Astrocyte (in vitro differentiated cells and primary cell): ENCODE results near the gene MALAT1. TPM values are rescaled to one million over a fixed set of nuclear protein-coding genes. Genes with fewer than 3 reads are reported as not detected.

Experiments used
- DNase-seq: peaks from one replicate; pipeline ENCODE4 v3.0.0-alpha.2; 2010; ENCODE audit warnings: low read depth
- FAIRE-seq: peaks from 2 replicates; lab custom pipeline; 2011; peaks lifted over from hg19 to GRCh38; lab: Jason Lieb, UNC
- H2AFZ ChIP-seq: 2 replicates; pipeline ENCODE4 v1.6.0; 2012; ENCODE audit warnings: low read depth, low read length, inconsistent platforms
- H3K27ac ChIP-seq: 2 replicates; pipeline ENCODE4 v1.5.1; 2011; ENCODE audit warnings: low read depth, low read length, inconsistent platforms
- H3K27me3 ChIP-seq: 2 replicates; pipeline ENCODE4 v1.6.0; 2011; ENCODE audit warnings: low read length, inconsistent platforms; ENCODE audit not compliant: insufficient read depth
- H3K36me3 ChIP-seq: 2 replicates; pipeline ENCODE4 v1.5.1; 2011; ENCODE audit warnings: low read length, inconsistent platforms; ENCODE audit not compliant: insufficient read depth
- H3K4me1 ChIP-seq: 2 replicates; pipeline ENCODE4 v1.5.1; 2011; ENCODE audit warnings: low read length, inconsistent platforms; ENCODE audit not compliant: insufficient read depth
- H3K4me2 ChIP-seq: 2 replicates; pipeline ENCODE4 v1.6.0; 2012; ENCODE audit warnings: low read length, inconsistent platforms
- H3K4me3 ChIP-seq: 2 replicates; pipeline ENCODE4 v1.5.1; 2011; ENCODE audit warnings: low read depth, mild to moderate bottlenecking, low read length, inconsistent platforms; ENCODE audit not compliant: insufficient read depth
- H3K79me2 ChIP-seq: 2 replicates; pipeline ENCODE4 v1.6.0; 2012; ENCODE audit warnings: mild to moderate bottlenecking, low read length, inconsistent platforms; ENCODE audit not compliant: insufficient read depth
- H3K9ac ChIP-seq: 2 replicates; pipeline ENCODE4 v1.6.0; 2012; ENCODE audit warnings: mild to moderate bottlenecking, low read length, inconsistent platforms
- H3K9me3 ChIP-seq: 2 replicates; pipeline ENCODE4 v1.5.1; 2012; ENCODE audit warnings: low read depth, mild to moderate bottlenecking, low read length, inconsistent platforms; ENCODE audit not compliant: insufficient read depth
- H4K20me1 ChIP-seq: 2 replicates; pipeline ENCODE4 v1.6.0; 2012; ENCODE audit warnings: low read length, inconsistent platforms; ENCODE audit not compliant: insufficient read depth
- H3K27ac Mint-ChIP-seq: one replicate; pipeline ENCODE4 v1.8.0; 2021; ENCODE audit warnings: mild to moderate bottlenecking, mixed read lengths; ENCODE audit not compliant: unreplicated experiment
- H3K27me3 Mint-ChIP-seq: one replicate; pipeline ENCODE4 v1.8.0; 2021; ENCODE audit warnings: low read depth, mixed read lengths; ENCODE audit not compliant: unreplicated experiment
- H3K36me3 Mint-ChIP-seq: one replicate; pipeline ENCODE4 v1.8.0; 2021; ENCODE audit warnings: low read depth, mixed read lengths; ENCODE audit not compliant: unreplicated experiment
- H3K4me1 Mint-ChIP-seq: one replicate; pipeline ENCODE4 v1.8.0; 2021; ENCODE audit warnings: low read depth, mixed read lengths; ENCODE audit not compliant: unreplicated experiment
- H3K4me3 Mint-ChIP-seq: one replicate; pipeline ENCODE4 v1.8.0; 2021; ENCODE audit warnings: mild to moderate bottlenecking, moderate library complexity, mixed read lengths; ENCODE audit not compliant: unreplicated experiment
- H3K9me3 Mint-ChIP-seq: one replicate; pipeline ENCODE4 v1.8.0; 2021; ENCODE audit warnings: mild to moderate bottlenecking, mixed read lengths; ENCODE audit not compliant: unreplicated experiment
- EZH2 ChIP-seq: IDR thresholded peaks from 2 replicates; pipeline ENCODE4 v1.6.1; 2012; ENCODE audit warnings: mild to moderate bottlenecking, low read length, inconsistent platforms; ENCODE audit not compliant: insufficient read depth
- total RNA-seq: library from RNA; stranded (reverse); gene quantifications from 2 replicates; pipeline ENCODE4 v1.2.1, GENCODE V29; 2021
- TF ChIP-seq, protein P1 (sequence below): IDR thresholded peaks from 2 replicates; pipeline ENCODE4 v1.5.1; 2011; ENCODE audit warnings: low read depth, mild to moderate bottlenecking, inconsistent platforms, low read length, moderate library complexity; ENCODE audit not compliant: insufficient read depth

The MALAT1 gene
- total RNA-seq, 1 donor from 2014 or later: 8,991 TPM

DNA sequence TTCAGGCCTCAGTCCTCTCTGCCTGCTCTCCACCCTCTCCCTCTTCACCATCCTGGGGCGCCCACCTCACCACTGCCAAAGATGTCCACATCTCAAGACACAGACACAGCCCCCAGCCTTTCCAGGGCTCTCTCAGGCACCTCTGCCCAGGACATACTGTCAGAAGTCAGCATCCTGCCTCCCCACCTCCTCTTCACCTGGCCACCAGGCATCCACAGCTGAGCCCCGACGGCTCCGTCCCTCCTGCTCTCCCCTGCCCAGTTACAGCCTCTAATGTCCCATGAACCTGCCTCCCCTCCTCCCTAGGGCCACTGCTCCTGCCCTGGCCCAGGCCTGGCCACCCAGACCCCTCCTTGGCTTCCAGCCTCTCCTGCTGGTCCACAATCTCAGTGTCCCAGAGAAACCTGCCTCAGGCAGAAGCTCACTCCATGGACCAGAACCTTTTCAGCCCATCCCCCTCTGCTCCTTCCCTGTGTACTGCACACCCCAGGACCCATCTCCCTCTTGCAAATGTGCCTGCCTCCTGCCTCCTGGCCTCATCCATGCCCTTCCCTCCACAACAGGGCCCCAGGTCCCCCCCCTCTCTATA is 56.1 kb downstream of the MALAT1 start:
- FAIRE-seq (no peak), DNase-seq (no peak)
- no peak for TF ChIP-seq EZH2
- TF ChIP-seq, protein P1, sequence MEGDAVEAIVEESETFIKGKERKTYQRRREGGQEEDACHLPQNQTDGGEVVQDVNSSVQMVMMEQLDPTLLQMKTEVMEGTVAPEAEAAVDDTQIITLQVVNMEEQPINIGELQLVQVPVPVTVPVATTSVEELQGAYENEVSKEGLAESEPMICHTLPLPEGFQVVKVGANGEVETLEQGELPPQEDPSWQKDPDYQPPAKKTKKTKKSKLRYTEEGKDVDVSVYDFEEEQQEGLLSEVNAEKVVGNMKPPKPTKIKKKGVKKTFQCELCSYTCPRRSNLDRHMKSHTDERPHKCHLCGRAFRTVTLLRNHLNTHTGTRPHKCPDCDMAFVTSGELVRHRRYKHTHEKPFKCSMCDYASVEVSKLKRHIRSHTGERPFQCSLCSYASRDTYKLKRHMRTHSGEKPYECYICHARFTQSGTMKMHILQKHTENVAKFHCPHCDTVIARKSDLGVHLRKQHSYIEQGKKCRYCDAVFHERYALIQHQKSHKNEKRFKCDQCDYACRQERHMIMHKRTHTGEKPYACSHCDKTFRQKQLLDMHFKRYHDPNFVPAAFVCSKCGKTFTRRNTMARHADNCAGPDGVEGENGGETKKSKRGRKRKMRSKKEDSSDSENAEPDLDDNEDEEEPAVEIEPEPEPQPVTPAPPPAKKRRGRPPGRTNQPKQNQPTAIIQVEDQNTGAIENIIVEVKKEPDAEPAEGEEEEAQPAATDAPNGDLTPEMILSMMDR: no peak
- Mint-ChIP-seq H3K27ac (no peak overlapping the region), H3K9me3 (peaks cover 3% of the 10 kb centered on the region), H3K4me3 (peak overlapping the region; percentile 54), H3K27me3 (peaks cover 21% of the 10 kb centered on the region), H3K4me1 (peaks cover 22% of the 10 kb centered on the region), H3K36me3 (peaks cover 10% of the 10 kb centered on the region)
- Histone ChIP-seq H4K20me1 (peaks cover 51% of the 10 kb centered on the region), H3K9me3 (no peaks in the 10 kb centered on the region), H3K9ac (peak overlapping the region; percentile 32), H3K79me2 (peaks cover 37% of the 10 kb centered on the region), H3K27ac (no peak overlapping the region), H3K4me1 (peaks cover 53% of the 10 kb centered on the region), H3K36me3 (peaks cover 10% of the 10 kb centered on the region), H3K4me3 (no peak overlapping the region), H2AFZ (no peak overlapping the region), H3K4me2 (peak overlapping the region; percentile 94), H3K27me3 (no peaks in the 10 kb centered on the region)

DNA sequence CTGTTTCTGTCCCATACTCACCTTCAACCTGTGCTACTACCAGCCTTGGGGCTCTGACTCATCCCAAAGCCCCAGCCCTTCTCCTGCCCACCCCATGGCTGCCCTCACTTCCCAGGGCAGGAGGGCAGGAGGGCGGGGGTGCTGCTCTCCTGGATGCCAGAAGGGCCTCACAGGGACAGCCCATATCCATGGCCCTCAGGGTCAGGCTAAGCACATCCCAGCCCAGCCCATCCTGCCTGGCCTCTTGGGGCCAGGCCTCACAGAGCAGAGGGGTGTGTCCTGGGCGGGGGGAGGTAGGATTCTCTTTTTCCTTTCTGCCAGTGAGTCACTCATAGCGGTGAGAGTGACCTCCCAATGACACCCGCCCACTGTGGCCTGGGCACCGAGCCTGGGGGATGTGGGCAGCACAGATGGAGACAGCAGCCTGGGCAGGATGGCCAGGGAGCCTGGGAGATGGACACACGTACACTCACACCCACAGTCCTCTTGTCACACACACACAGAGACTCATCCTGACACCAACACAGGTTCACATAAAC is 56.9 kb downstream of the MALAT1 start:
- H4K20me1 ChIP-seq: peaks cover 48% of the 10 kb centered on the region
- peaks cover 3% of the 10 kb centered on the region for H3K9me3 Mint-ChIP-seq
- no peaks in the 10 kb centered on the region for H3K9me3 ChIP-seq
- H3K9ac ChIP-seq: peak overlapping the region; percentile 32
- no peaks in the 10 kb centered on the region for H3K27me3 ChIP-seq
- no peak for TF ChIP-seq EZH2
- TF ChIP-seq, protein P1: no peak
- H3K4me3 ChIP-seq: peak overlapping the region; percentile 58
- H3K4me3 Mint-ChIP-seq: peak overlapping the region; percentile 71
- DNase-seq (peak; percentile 83), FAIRE-seq (no peak)
- H3K27me3 Mint-ChIP-seq: peaks cover 21% of the 10 kb centered on the region
- peak overlapping the region; percentile 11 for H3K27ac ChIP-seq
- H3K36me3 Mint-ChIP-seq: peaks cover 8% of the 10 kb centered on the region
- H2AFZ ChIP-seq: no peak overlapping the region
- H3K4me1 ChIP-seq: peaks cover 61% of the 10 kb centered on the region
- no peak overlapping the region for H3K27ac Mint-ChIP-seq
- peaks cover 37% of the 10 kb centered on the region for H3K79me2 ChIP-seq
- H3K36me3 ChIP-seq: peaks cover 8% of the 10 kb centered on the region
- peaks cover 30% of the 10 kb centered on the region for H3K4me1 Mint-ChIP-seq
- peak overlapping the region; percentile 94 for H3K4me2 ChIP-seq

Other genes starting within 250 kb of the MALAT1 start
- 5.2 and 6.0 TPM in 2 replicates for gene POLA2, start 237.1 kb upstream of the MALAT1 start, total RNA-seq
- 23.0 and 26.7 TPM in 2 replicates for gene CDC42EP2, start 184.2 kb upstream of the MALAT1 start, total RNA-seq
- gene DPF2, start 165.2 kb upstream of the MALAT1 start, total RNA-seq: 58.5 and 66.4 TPM in 2 replicates
- gene TIGD3, start 144.3 kb upstream of the MALAT1 start, total RNA-seq: 0.20 and 0.29 TPM in 2 replicates
- 1.9 and 2.6 TPM in 2 replicates for gene SLC25A45, start 116.4 kb upstream of the MALAT1 start, total RNA-seq
- 61.2 and 76.3 TPM in 2 replicates for gene FRMD8, start 112.4 kb upstream of the MALAT1 start, total RNA-seq
- gene NEAT1, start 76.2 kb upstream of the MALAT1 start, total RNA-seq: 202 and 317 TPM in 2 replicates
- 106 and 128 TPM in 2 replicates for gene SCYL1, start 26.0 kb downstream of the MALAT1 start, total RNA-seq
- gene LTBP3, start 59.3 kb downstream of the MALAT1 start, total RNA-seq: 33.2 and 36.5 TPM in 2 replicates
- gene ZNRD2, start 71.4 kb downstream of the MALAT1 start, total RNA-seq: 40.4 and 45.1 TPM in 2 replicates
- gene FAM89B, start 73.5 kb downstream of the MALAT1 start, total RNA-seq: 45.2 and 47.5 TPM in 2 replicates
- gene EHBP1L1, start 77.0 kb downstream of the MALAT1 start, total RNA-seq: 9.4 and 10.1 TPM in 2 replicates
- gene KCNK7, start 96.8 kb downstream of the MALAT1 start, total RNA-seq: 0.84 TPM in 1 of 2 replicates, not detected in the other
- 55.4 and 61.3 TPM in 2 replicates for gene MAP3K11, start 115.2 kb downstream of the MALAT1 start, total RNA-seq
- 45.6 and 51.2 TPM in 2 replicates for gene PCNX3, start 116.7 kb downstream of the MALAT1 start, total RNA-seq
- gene SIPA1, start 139.1 kb downstream of the MALAT1 start, total RNA-seq: 19.0 and 26.7 TPM in 2 replicates
- 62.2 and 68.9 TPM in 2 replicates for gene RELA, start 163.9 kb downstream of the MALAT1 start, total RNA-seq
- gene KAT5, start 213.2 kb downstream of the MALAT1 start, total RNA-seq: 26.8 and 31.4 TPM in 2 replicates
- 24.7 and 25.0 TPM in 2 replicates for gene RNASEH2C, start 221.8 kb downstream of the MALAT1 start, total RNA-seq